ENCODE results near the gene ACRBP.
"Not testable (repeated sequence)": the region's sequence is repeated elsewhere in the genome, so short reads cannot be mapped to it uniquely, and the experiment has no call there.

ACRBP gene

GRCh38 chr12:6614513-6615172 is 32.6 kb downstream of the ACRBP start:
- no peak for DNase-seq (ENCODE audit: low read depth)

DNA sequence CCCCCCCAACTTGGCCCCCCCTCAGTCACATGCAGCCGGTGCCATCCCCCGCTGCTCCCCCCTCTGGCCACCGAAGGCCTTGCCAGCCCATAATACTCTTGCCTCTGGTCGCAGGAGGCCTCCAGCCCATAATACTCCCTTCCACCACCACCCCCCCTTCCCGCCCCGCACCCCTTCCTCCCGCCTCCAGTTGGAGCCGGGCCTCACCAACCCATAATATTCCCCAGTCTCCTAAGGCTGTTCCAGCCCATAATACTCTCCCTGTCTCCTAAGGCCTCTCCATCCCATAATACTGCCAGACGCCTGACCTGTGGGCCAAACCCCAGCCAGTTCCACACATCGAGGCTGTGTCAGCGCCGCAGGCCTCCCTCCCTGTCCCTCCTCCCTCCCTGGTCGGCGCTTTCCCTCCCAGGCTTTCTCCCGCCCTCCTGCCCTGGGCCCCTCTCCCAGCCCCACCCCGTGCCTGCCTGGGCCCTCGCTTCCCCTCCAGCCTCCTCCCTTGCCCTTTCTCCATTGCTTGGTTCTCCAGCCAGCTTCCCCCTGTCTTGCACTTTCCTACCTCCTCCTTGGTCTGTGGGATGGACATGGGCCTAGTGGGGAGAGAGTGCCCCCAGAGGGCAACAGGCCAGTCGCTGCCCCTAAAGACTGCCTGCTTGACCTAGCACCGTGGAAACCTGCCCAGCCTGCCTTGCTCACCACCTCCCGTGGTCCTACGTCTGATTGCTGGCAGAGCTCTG is 33.3 kb downstream of the ACRBP start:
- no peak for DNase-seq (ENCODE audit: low read depth)

- no peak for DNase-seq (ENCODE audit: low read depth)
These were observed 34.0 kb downstream of the ACRBP start for GRCh38 chr12:6613015-6613775.

GRCh38 chr12:6612652-6613014 is 34.6 kb downstream of the ACRBP start:
- DNase-seq (ENCODE audit: low read depth), result no peak

GRCh38 chr12:6612247-6612646 is 35.0 kb downstream of the ACRBP start:
- no peak for DNase-seq (ENCODE audit: low read depth)

DNA sequence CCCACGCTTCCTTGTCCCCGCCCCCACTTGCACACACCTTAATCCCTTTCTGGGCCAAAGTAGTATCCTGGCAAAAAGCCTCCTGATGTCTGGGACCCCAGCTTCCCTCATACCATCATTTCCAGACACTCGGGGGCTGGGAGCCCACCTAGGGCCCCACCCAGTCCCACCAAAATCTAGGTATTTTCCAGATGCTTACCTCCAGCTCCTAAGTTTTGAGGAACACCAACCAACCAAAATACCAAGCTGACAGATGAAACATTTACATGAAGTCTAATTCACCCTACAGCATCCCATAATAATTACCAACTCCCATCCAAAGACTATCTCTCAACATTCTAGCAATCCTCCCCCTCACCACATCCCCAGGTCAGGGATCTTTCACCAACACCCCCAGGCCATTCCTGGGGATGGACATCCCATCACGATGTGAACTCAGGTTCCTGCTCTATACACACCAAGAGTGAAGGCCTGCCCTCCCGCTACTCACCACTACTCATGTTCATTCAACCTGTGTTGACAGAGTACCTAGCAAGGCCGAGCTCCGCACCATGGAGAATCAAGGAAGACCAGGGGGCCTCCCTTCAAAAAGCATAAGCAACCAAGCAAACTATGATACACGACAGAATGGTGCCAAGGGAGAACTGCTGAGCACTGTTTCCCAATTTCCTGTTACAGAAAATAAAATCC is 38.5 kb downstream of the ACRBP start:
- no peak for DNase-seq (ENCODE audit: low read depth)

- DNase-seq (ENCODE audit: low read depth), result no peak
These were observed 39.3 kb downstream of the ACRBP start for GRCh38 chr12:6607751-6608591.

GRCh38 chr12:6606331-6607131 is 40.7 kb downstream of the ACRBP start:
- no peak for DNase-seq (ENCODE audit: low read depth)

DNA sequence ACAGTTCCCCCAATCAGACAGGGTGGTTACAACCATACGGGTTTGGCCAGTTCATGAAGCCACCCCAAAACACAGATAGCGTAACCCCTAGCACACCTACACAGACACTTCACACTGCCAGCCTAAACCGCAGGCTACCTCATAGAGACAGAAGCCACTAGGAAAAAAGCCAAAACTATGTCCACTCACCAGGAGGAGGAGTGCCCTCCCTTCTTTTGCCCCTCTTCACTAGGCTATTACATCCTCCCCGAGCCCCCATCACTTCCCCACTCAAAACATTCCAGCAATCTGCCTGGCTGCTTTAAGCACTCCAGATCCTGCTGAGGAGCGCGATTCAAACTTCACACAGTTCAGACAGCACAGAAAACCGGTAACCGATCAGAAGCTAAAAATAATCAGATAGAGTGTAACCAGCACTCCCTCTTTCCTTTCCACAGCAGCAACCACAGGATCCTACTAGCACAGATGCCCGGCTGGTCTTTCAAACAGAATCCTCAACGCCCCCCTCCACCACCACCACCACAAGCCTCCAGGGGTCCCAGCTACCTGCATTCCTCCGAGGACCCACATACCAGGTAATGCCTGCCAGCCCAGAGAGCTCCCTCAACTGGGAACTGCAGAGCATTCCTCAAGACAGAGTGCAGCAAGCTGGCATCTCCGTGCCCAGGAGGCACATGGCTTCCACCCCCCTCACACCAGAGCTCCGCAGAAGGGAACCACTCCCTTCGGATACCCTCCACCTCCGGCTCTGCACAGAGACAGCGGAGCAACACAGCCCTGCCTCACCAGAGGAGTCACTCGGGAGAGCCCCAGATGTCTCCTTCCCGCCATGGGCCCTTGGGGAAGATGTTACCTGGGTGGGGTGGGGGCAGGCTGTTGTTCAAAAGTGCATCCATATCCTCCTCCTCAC is 41.6 kb downstream of the ACRBP start:
- DNase-seq (ENCODE audit: low read depth), result no peak

- no peak for DNase-seq (ENCODE audit: low read depth)
These were observed 42.8 kb downstream of the ACRBP start for GRCh38 chr12:6604259-6605029.

DNA sequence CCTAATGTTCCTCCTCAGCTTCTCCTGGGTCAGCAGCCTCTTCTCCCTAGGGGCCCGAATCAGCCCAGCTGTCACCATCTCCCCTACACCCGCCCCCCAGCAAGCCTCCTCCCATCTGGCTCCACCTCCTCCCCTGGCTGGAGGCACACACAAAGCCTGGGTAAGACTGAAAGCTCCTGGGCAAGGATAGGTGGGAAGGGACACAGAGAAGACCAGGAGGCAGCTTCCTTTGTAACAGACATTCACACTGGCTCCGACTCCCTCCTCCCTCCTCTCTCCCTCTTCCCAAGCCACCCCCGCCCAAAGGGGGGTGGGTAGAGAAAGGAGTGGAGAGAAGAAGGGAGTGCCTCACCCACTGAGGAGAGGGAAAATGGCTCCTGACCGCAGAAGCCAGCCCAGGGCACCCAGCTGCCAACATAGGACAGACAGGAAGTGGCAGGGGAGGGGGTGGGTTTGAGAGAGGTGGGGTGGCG is 44.1 kb downstream of the ACRBP start:
- DNase-seq (ENCODE audit: low read depth), result no peak

DNA sequence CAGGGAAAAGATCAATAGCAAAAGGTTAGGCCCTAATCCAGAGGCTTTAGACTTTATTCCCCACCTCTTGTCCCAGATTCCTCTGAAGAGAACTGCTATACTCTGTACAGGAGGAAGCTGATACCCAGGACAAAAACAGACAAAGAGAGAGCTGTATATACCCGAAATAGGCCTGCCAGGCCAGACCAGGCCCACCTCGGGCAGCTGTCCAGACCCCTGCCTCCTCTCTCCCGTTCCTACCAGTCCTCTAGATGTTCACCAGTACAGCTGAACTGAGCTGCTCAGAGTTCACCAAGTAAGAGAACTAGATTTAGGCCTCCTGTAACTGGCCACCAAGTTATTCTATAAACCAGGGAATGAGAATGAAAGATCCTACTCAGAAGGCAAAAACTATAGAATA is 44.7 kb downstream of the ACRBP start:
- no peak for DNase-seq (ENCODE audit: low read depth)

- DNase-seq (ENCODE audit: low read depth), result not testable (repeated sequence)
These were observed 51.6 kb downstream of the ACRBP start for GRCh38 chr12:6595673-6596072.

DNA sequence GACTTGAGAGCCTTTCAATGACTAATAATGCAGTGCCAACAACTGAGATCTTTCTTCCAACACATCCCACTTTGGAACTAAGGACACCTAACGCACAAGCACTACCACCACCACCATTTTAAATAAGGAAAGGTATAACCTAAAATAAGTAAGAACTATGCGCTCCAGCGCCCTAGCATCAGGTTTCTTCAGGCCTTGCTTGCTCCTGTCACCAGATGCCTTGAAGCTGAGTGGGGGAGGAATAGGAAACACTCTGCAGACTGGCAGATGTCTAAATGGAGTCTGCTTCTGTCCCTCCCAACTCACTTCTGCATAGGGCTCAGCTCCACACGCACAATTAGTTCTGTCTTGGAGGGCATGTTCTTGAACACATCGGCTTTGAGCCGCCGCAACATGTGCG is 55.1 kb downstream of the ACRBP start:
- no peak for DNase-seq (ENCODE audit: low read depth)

All from stimulated activated CD8-positive, alpha-beta memory T cell treated with anti-CD3 and anti-CD28 coated beads, Interleukin-7, amount 100 ng/mL, for 24 hours (primary cell).